Activated CD4-positive, alpha-beta T cell treated with anti-CD3 and anti-CD28 coated beads, Interleukin-2, amount 50 U/mL, for 1 hour (primary cell): ENCODE results near the gene SLC47A2.

Source experiments
- DNase-seq: peaks from one replicate; pipeline ENCODE4 v3.0.0-alpha.2; 2020

The SLC47A2 gene

DNA sequence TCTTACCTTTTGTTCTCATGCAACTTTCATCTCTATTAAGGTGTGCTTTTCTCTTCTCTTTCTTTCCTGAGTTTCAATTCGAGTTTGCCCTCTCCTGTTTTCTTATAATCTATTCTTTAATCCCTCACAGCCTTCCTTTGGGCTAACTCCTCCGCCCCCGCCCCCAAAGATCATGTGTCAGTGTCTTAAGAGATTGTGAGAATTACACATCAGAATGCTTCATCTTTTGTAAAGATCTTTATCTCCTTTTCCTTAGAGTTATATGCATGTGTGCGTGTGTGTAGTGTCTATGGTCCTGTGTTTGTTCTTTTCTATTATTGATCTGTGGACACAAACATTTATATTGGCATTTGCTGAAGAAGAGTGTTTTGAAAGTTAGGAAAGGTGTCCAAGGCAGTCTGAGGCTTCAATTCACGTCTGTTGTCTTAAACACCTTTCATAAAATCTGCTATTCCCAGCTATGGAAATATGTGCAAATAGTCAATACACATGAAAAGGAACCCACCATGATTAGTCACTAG is 74.0 kb downstream of the SLC47A2 start:
- no peak for DNase-seq

DNA sequence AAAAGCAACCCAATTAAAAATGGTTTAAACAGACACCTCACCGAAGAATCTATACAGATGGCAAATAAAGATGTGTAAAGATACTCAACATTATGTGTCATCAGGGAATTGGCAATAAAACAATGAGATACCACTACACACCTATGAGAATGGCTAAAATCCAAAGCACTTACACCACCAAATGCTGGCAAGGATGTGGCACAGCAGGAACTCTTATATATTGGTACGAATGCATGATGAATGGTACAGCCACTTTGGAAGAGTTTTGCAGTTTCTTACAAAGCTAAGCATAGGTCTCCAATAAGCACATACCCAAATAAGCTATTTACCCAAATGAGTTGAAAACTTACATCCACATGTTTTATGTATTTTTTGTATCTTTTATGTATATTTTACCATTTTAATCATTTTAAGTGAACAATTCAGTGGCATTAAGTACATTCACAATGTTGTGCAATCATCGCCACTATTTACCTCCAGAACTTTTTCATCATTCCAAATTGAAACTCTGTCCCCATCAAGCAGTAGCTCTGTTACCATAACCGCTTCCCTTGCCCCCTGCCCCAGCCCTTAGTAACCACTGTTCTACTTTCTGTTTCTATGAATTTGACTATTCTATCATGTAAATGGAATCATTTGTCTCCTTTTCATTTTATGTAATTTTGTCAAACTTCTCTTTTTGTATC is 74.6 kb downstream of the SLC47A2 start:
- no peak for DNase-seq

DNA sequence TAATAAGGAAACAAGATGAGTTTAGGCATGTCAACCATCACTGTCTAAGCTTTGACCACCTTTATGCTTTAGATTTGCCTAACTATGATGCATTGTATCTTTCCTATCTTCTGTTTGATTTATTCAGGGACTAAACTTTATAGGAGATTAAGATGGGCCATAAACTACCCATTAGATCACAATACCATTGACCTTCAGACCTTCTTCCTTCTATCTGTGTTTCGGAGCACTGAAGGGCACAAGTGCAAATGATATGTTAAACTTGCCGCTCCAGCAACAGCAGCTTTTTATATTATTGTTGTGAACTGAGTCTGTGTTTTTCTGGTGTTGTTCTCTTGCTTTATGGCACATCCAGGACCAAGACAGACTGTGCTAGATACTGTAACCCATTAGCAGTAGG is 84.5 kb downstream of the SLC47A2 start:
- DNase-seq = no peak

DNA sequence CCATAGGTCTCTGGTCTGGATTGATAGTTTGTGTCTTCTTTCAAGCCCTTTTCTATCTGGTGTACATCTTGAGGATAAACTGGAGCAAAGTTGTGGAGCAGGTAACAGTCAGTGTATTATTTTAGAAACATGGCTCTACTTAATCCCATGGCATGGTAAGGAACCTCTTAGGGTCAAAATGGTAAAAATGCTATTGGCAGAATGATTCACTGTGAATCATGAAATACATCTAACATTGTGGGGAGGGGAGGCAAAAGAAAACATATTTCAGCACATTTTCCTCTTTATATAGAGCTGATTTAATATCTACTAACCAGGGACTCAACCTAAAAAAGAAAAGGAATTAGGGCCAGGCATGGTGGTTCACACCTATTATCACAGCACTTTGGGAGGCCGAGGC is 85.7 kb downstream of the SLC47A2 start:
- DNase-seq = no peak

DNA sequence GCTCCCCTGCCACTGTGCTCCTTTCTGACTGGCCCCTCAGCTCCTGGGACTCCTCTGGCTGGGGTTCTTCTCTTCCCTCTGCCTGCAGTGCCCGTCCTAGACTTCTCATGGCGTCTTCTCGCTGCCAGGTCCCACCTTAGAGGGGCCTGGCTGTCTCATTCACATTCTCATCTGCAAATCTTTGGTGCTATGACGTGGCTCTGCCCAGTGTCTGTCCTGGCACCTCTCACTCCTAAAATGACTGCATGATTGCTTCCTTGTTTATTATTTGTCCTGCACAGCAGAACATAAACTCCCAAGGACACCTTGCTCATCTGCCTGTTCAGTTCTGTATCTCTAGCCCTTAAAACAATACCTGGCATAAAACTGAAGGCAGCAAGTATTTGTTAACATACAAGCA is 86.3 kb downstream of the SLC47A2 start:
- no peak for DNase-seq

DNA sequence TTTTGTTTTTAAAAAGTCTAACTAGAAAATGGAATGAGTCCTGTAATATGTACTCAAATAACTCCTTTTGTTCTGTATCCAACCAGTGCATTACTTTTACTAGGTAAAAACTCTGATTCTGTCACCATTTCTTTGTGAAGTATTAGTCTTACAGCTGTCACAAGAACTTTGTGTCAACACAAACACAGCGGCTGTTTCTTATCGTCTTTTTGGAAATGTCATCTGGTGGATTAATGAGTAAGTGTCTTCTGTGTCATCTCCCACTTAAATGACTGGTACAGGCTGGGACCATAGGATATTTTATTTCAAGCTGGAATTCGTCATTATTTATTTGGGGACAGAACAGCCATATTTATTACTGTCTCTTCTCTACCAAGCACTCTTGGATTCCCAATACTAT is 86.9 kb downstream of the SLC47A2 start:
- no peak for DNase-seq
